ENCODE measurements around the gene CNTN5. TPM values are rescaled to one million over a fixed set of nuclear protein-coding genes. Genes with fewer than 3 reads are reported as not detected.
"Not testable (repeated sequence)": the region's sequence is repeated elsewhere in the genome, so short reads cannot be mapped to it uniquely, and the experiment has no call there.

The CNTN5 gene
- polyA plus RNA-seq, 1 of the 3 experiments (the other 2 are of a cell fraction), result not detected

- Histone ChIP-seq H3K4me1 (ENCODE audit: control insufficient read depth in 1 of 2, insufficient read depth in 2 of 2, low read depth in 1 of 2, low read length in 1 of 2) (no peaks in the 10 kb centered on the region; a peak in 1 of 4 replicates), H3K79me2 (ENCODE audit: insufficient read depth) (no peaks in the 10 kb centered on the region), H3K27me3 (ENCODE audit: insufficient read depth) (no peaks in the 10 kb centered on the region), H3F3A (replicated peaks; ENCODE audit: insufficient read depth) (no peaks in the 10 kb centered on the region), H3K4me3 (ENCODE audit: low read depth in 2 of 2, low read length in 1 of 2) (no peak overlapping the region), H4K20me1 (ENCODE audit: insufficient read depth) (no peaks in the 10 kb centered on the region), H3K9me2 (peaks cover 2% of the 10 kb centered on the region; the same call in 1 of the 2 replicates), H3K27ac (ENCODE audit: low read depth in 2 of 2, low read length in 1 of 2) (no peak overlapping the region), H3K4me2 (no peak overlapping the region), H3K9ac (no peak overlapping the region), H2AFZ (ENCODE audit: low read depth) (no peak overlapping the region), H3K9me3 (no peaks in the 10 kb centered on the region), H3K36me3 (replicated peaks in 1 of 2; ENCODE audit: control insufficient read depth in 1 of 2, insufficient read depth in 2 of 2, low read length in 1 of 2) (no peaks in the 10 kb centered on the region)
- WGBS (ENCODE audit: low lambda C conversion rate), result 35% methylated on average over 4 of the region's 16 CpGs
- ChIA-PET POLR2A (no interaction called here), CTCF (no interaction called here)
- no peak for TF ChIP-seq EP300 (IDR thresholded peaks at IDR 0.05; ENCODE audit: borderline replicate concordance in 1 of 2, low read depth in 1 of 2, low read length in 1 of 2)
- no peak for DNase-seq
Observed at GRCh38 chr11:100273066-100273815, 1252.5 kb downstream of the CNTN5 start.

GRCh38 chr11:100274466-100274865, 1253.7 kb downstream of the CNTN5 start:
- H3K9me2 ChIP-seq; H3F3A ChIP-seq (replicated peaks; ENCODE audit: insufficient read depth); H3K79me2 ChIP-seq (ENCODE audit: insufficient read depth); H3K4me3 ChIP-seq (ENCODE audit: low read depth in 2 of 2, low read length in 1 of 2); DNase-seq; H4K20me1 ChIP-seq (ENCODE audit: insufficient read depth); H3K4me1 ChIP-seq (ENCODE audit: control insufficient read depth in 1 of 2, insufficient read depth in 2 of 2, low read depth in 1 of 2, low read length in 1 of 2); POLR2A ChIA-PET; H3K4me2 ChIP-seq; H3K9ac ChIP-seq; H3K27me3 ChIP-seq (ENCODE audit: insufficient read depth); H3K9me3 ChIP-seq; H3K36me3 ChIP-seq (replicated peaks in 1 of 2; ENCODE audit: control insufficient read depth in 1 of 2, insufficient read depth in 2 of 2, low read length in 1 of 2); CTCF ChIA-PET; H3K27ac ChIP-seq (ENCODE audit: low read depth in 2 of 2, low read length in 1 of 2); H2AFZ ChIP-seq (ENCODE audit: low read depth): not testable (repeated sequence)
- WGBS (ENCODE audit: low lambda C conversion rate), result 2% methylated on average over 4 of the region's 4 CpGs

GRCh38 chr11:100294748-100295147, 1274.0 kb downstream of the CNTN5 start:
- Histone ChIP-seq H4K20me1 (ENCODE audit: insufficient read depth) (no peaks in the 10 kb centered on the region), H2AFZ (ENCODE audit: low read depth) (no peak overlapping the region), H3K4me3 (ENCODE audit: low read depth in 2 of 2, low read length in 1 of 2) (no peak overlapping the region), H3K4me1 (ENCODE audit: control insufficient read depth in 1 of 2, insufficient read depth in 2 of 2, low read depth in 1 of 2, low read length in 1 of 2) (no peaks in the 10 kb centered on the region), H3K9me3 (no peaks in the 10 kb centered on the region), H3F3A (replicated peaks; ENCODE audit: insufficient read depth) (no peaks in the 10 kb centered on the region), H3K36me3 (replicated peaks in 1 of 2; ENCODE audit: control insufficient read depth in 1 of 2, insufficient read depth in 2 of 2, low read length in 1 of 2) (no peaks in the 10 kb centered on the region), H3K9me2 (no peaks in the 10 kb centered on the region), H3K27me3 (ENCODE audit: insufficient read depth) (no peaks in the 10 kb centered on the region), H3K27ac (ENCODE audit: low read depth in 2 of 2, low read length in 1 of 2) (no peak overlapping the region), H3K79me2 (ENCODE audit: insufficient read depth) (no peaks in the 10 kb centered on the region), H3K9ac (no peak overlapping the region), H3K4me2 (no peak overlapping the region)
- TF ChIP-seq POLR2AphosphoS5 (IDR thresholded peaks at IDR 0.05; ENCODE audit: low read depth, low read length), result no peak
- TF ChIP-seq MEF2A (IDR thresholded peaks at IDR 0.05; ENCODE audit: borderline replicate concordance, low read depth), result no peak
- no peak for TF ChIP-seq USF2 (IDR thresholded peaks at IDR 0.05; ENCODE audit: borderline replicate concordance, low read depth, low read length)
- no peak for TF ChIP-seq TCF12 (IDR thresholded peaks at IDR 0.05)
- no peak for TF ChIP-seq FOXM1 (IDR thresholded peaks at IDR 0.05; ENCODE audit: low read depth)
- no peak for TF ChIP-seq JUND (IDR thresholded peaks at IDR 0.05)
- TF ChIP-seq RXRA (IDR thresholded peaks at IDR 0.05; ENCODE audit: borderline replicate concordance, low read depth), result no peak
- TF ChIP-seq IRF3 (IDR thresholded peaks at IDR 0.05; ENCODE audit: low read depth, low read length), result no peak
- TF ChIP-seq TEAD4 (IDR thresholded peaks at IDR 0.05; ENCODE audit: borderline replicate concordance, insufficient read depth), result no peak
- TF ChIP-seq FOXJ3 (CRISPR knock-in tag; IDR thresholded peaks at IDR 0.05), result no peak
- TF ChIP-seq YY1 (IDR thresholded peaks at IDR 0.05; ENCODE audit: low read depth), result no peak
- no peak for TF ChIP-seq FOSL2 (IDR thresholded peaks at IDR 0.05; ENCODE audit: borderline replicate concordance, low read depth)
- no peak for TF ChIP-seq RFX5 (IDR thresholded peaks at IDR 0.05; ENCODE audit: low read length)
- no peak for TF ChIP-seq USF1 (IDR thresholded peaks at IDR 0.05; ENCODE audit: borderline replicate concordance, low read depth)
- no peak for TF ChIP-seq GABPA (IDR thresholded peaks at IDR 0.05; ENCODE audit: low read depth)
- WGBS (ENCODE audit: low lambda C conversion rate), result 4% methylated on average over 6 of the region's 6 CpGs
- DNase-seq, result no peak
- ChIA-PET POLR2A (no interaction called here), CTCF (no interaction called here)

Measured in SK-N-SH (cell line).